Endothelial cell of umbilical vein (primary cell): ENCODE results near the gene FLT1. TPM values are rescaled to one million over a fixed set of nuclear protein-coding genes. Genes with fewer than 3 reads are reported as not detected.

ENCODE experiments used
- BruUV-seq: library from RNA; stranded (reverse); fragments of 400-500 nt; replicated peaks from 2 replicates; lab custom pipeline; 2021; lab: Mats Ljungman, UMichigan
- CTCF ChIA-PET: fragments of 300-600, 350-600 bp; sonication (Branson Sonifier 250); formaldehyde crosslinking; loops from one replicate; lab custom pipeline; 2021; ENCODE audit warnings: antibody characterized with exemption, inconsistent platforms; lab: Charles Lee
- POLR2A ChIA-PET: fragments of 300-600, 350-600 bp; sonication (Branson Sonifier 250); formaldehyde crosslinking; loops from one replicate; lab custom pipeline; 2021; ENCODE audit warnings: antibody characterized with exemption, inconsistent platforms; lab: Charles Lee
- DNase-seq: peaks from one replicate; pipeline ENCODE4 v3.0.0-alpha.2; 2011; ENCODE audit warnings: low read depth, low spot score
- FAIRE-seq: peaks from 2 replicates; lab custom pipeline; 2011; peaks lifted over from hg19 to GRCh38; lab: Jason Lieb, UNC
- H2AFZ ChIP-seq: 2 replicates; pipeline ENCODE4 v1.6.0; 2012; ENCODE audit warnings: low read depth, low read length, control low read depth, inconsistent platforms
- H3K27ac ChIP-seq: 2 replicates; pipeline ENCODE4 v1.5.1; 2011; ENCODE audit warnings: low read depth, mild to moderate bottlenecking, control low read depth, low read length, moderate library complexity; ENCODE audit not compliant: insufficient read depth
- H3K27me3 ChIP-seq, 2 experiments: 2 replicates each; pipeline versions ENCODE4 v1.6.0 to v1.6.1; 2011; ENCODE audit warnings: low read length in 2 of 2, mixed read lengths in 1 of 2; ENCODE audit not compliant: control insufficient read depth in 2 of 2, insufficient read depth in 2 of 2
- H3K36me3 ChIP-seq, 2 experiments: 2 replicates in 1 of 2; 3 replicates in 1 of 2; pipeline ENCODE4 v1.5.1; 2011; ENCODE audit warnings: low read length in 2 of 2, mild to moderate bottlenecking in 1 of 2, moderate library complexity in 1 of 2; ENCODE audit not compliant: control insufficient read depth in 2 of 2, insufficient read depth in 2 of 2; ENCODE audit errors: extremely low read depth in 1 of 2
- H3K4me1 ChIP-seq: 3 replicates; pipeline ENCODE4 v1.5.1; 2011; ENCODE audit warnings: mild to moderate bottlenecking, low read length; ENCODE audit not compliant: control insufficient read depth, insufficient read depth; ENCODE audit errors: extremely low read depth
- H3K4me2 ChIP-seq: 2 replicates; pipeline ENCODE4 v1.6.1; 2011; ENCODE audit warnings: low read length, control low read depth, mixed read lengths; ENCODE audit not compliant: insufficient read depth
- H3K4me3 ChIP-seq, 3 experiments: fragments of 200-600 bp in 1 of 3; sonication (generic), shearing (Covaris generic) in 1 of 3; replicated peaks in 1 of 3; 2 replicates each; pipeline ENCODE4 v1.5.1; 2011 to 2016; ENCODE audit warnings: control low read depth in 3 of 3, low read length in 3 of 3, mild to moderate bottlenecking in 2 of 3, inconsistent platforms in 1 of 3, low read depth in 1 of 3, moderate library complexity in 1 of 3; ENCODE audit not compliant: insufficient read depth in 1 of 3
- H3K79me2 ChIP-seq: 2 replicates; pipeline ENCODE4 v1.6.0; 2012; ENCODE audit warnings: low read length, inconsistent platforms; ENCODE audit not compliant: control insufficient read depth, insufficient read depth
- H3K9ac ChIP-seq: replicated peaks from 2 replicates; pipeline ENCODE3; 2011; ENCODE audit warnings: low read length, control low read depth; ENCODE audit not compliant: insufficient read depth; ENCODE audit errors: extremely low read depth
- H3K9me1 ChIP-seq: replicated peaks from 3 replicates; pipeline ENCODE4 v1.6.0; 2011; ENCODE audit warnings: mild to moderate bottlenecking, low read length; ENCODE audit not compliant: control insufficient read depth, insufficient read depth; ENCODE audit errors: extremely low read depth
- H3K9me3 ChIP-seq: replicated peaks from 2 replicates; pipeline ENCODE4 v1.5.1; 2012; ENCODE audit warnings: low read length, inconsistent platforms; ENCODE audit not compliant: control insufficient read depth, insufficient read depth
- H4K20me1 ChIP-seq: replicated peaks from 2 replicates; pipeline ENCODE3; 2011; ENCODE audit warnings: mild to moderate bottlenecking, low read length; ENCODE audit not compliant: control insufficient read depth, insufficient read depth; ENCODE audit errors: extremely low read depth
- FOS ChIP-seq: IDR thresholded peaks from 2 replicates; pipeline ENCODE4 v1.6.1; 2011; ENCODE audit warnings: mild to moderate bottlenecking, low read length, moderate library complexity, borderline replicate concordance; ENCODE audit not compliant: insufficient read depth
- JUN ChIP-seq: IDR thresholded peaks from 2 replicates; pipeline ENCODE4 v1.6.1; 2011; ENCODE audit warnings: borderline replicate concordance, low read depth; ENCODE audit not compliant: insufficient read length, insufficient read depth
- MAX ChIP-seq: IDR thresholded peaks from 2 replicates; pipeline ENCODE4 v1.6.1; 2011; ENCODE audit not compliant: insufficient read depth, insufficient read length
- MYC ChIP-seq: IDR thresholded peaks from one replicate; pipeline ENCODE4 v1.6.1; 2011; ENCODE audit warnings: mild to moderate bottlenecking, low read depth, low read length
- dilution Hi-C: fragments of 300-500 bp; cut with MboI; formaldehyde crosslinking; loops from one replicate; pipeline ENCODE4 v1.15.0; 2019; ENCODE audit warnings: low sequenced_read_pairs; ENCODE audit not compliant: extremely low pct_ligation_motif_present
- intact Hi-C: fragments of 100-400 bp; cut with micrococcal nuclease; formaldehyde crosslinking; loops from one replicate; pipeline ENCODE4 v1.10.0; 2022
- polyA plus RNA-seq, 4 experiments: library from polyadenylated mRNA; depleted of rRNA in 3 of 4; stranded (reverse) in 3 of 4; unstranded in 1 of 4; fragments of >200 nt; gene quantifications; 2 replicates each; pipeline versions ENCODE4 v1.2.1 to v1.2.3, GENCODE V29; 2011 to 2012; ENCODE audit warnings: missing spikeins in 1 of 4
- total RNA-seq: library from RNA; stranded (reverse); gene quantifications from 2 replicates; pipeline ENCODE4 v1.2.3, GENCODE V29; 2021
- TF ChIP-seq, protein P1 (sequence below), 2 donors: IDR thresholded peaks; 1 replicate in 1 of 2; 2 replicates in 1 of 2; pipeline ENCODE4 v1.5.1; 2011; ENCODE audit warnings: low read length in 2 of 2, mild to moderate bottlenecking in 2 of 2, moderate library complexity in 2 of 2, control low read depth in 1 of 2, inconsistent platforms in 1 of 2, low read depth in 1 of 2; ENCODE audit not compliant: insufficient read depth in 1 of 2; ENCODE audit errors: extremely low read depth in 1 of 2

Gene FLT1
- total and polyA plus RNA-seq, 2 donors (not counting 3 experiments of a cell fraction or from before 2014, with no cell fraction given): 16.0 to 104 TPM

DNA sequence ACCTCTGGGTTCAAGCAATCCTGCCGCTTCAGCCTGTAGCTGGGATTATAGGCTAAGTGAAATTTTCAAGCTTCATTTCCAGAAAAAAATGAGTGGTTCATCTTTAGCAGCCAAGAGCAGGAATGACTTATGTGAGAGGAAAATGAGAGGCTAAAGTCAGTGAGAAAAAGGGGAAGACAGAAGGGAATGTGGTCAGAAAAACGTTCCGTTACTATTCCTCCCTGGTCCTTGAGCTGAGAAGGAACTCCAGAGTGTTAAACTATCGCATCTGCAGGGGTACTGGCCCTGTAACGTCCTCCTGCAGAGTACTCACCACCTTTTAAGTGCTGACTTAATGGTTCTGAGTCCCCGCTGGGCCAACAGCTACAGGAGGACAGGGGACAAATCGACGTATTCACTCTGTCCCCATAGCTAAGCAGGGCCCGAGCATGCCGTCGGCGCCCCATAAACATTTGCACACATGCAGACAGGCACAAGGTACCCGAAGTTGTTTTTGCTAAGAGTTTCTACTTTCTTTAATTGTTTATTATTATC, 88.1 kb downstream of the FLT1 start:
- TF ChIP-seq MYC (no peak), MAX (no peak)
- Histone ChIP-seq H3K27ac (no peak overlapping the region), H3K36me3 (peaks cover 0 to 2% of the 10 kb centered on the region in 2 experiments), H3K27me3 (no peaks in the 10 kb centered on the region), H3K9ac (no peak overlapping the region), H3K9me1 (no peaks in the 10 kb centered on the region), H2AFZ (no peak overlapping the region), H3K4me3 (no peak overlapping the region), H4K20me1 (no peaks in the 10 kb centered on the region), H3K4me1 (peaks cover 59% of the 10 kb centered on the region), H3K9me3 (no peaks in the 10 kb centered on the region), H3K4me2 (no peak overlapping the region), H3K79me2 (peaks cover 6% of the 10 kb centered on the region)
- CTCF ChIA-PET: interaction anchor here (0.7 to 3.3 kb wide), 2 partner anchors 26 to 82 kb away, joined by 3 to 10 read pairs; no protein-coding TSS in a partner anchor
- BruUV-seq: no TSS peak
- DNase-seq (no peak), FAIRE-seq (no peak)
- dilution Hi-C loops: no loop called here
- POLR2A ChIA-PET: no interaction called here
- intact Hi-C loops: no loop called here

DNA sequence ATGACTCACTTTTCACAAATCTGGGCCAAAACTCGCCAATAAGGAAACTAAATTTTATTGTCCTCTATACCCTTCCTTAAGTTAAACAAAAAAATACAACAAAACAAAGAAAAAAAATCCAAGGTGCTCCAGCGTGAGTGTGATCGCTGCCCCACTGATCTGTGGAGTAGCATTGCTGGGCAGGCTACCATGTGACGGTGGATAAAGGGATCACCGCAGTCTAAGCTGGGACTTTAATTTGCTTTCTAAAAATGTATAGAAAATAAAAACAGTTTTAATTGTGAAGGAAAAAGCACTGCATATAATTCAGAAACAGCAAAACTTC, 92.9 kb downstream of the FLT1 start:
- no peak overlapping the region for H2AFZ ChIP-seq
- TF ChIP-seq FOS: peak; percentile 85
- TF ChIP-seq JUN: peak; percentile 95
- TF ChIP-seq, protein P1, sequence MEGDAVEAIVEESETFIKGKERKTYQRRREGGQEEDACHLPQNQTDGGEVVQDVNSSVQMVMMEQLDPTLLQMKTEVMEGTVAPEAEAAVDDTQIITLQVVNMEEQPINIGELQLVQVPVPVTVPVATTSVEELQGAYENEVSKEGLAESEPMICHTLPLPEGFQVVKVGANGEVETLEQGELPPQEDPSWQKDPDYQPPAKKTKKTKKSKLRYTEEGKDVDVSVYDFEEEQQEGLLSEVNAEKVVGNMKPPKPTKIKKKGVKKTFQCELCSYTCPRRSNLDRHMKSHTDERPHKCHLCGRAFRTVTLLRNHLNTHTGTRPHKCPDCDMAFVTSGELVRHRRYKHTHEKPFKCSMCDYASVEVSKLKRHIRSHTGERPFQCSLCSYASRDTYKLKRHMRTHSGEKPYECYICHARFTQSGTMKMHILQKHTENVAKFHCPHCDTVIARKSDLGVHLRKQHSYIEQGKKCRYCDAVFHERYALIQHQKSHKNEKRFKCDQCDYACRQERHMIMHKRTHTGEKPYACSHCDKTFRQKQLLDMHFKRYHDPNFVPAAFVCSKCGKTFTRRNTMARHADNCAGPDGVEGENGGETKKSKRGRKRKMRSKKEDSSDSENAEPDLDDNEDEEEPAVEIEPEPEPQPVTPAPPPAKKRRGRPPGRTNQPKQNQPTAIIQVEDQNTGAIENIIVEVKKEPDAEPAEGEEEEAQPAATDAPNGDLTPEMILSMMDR (IDR thresholded peaks at IDR 0.05; ENCODE audit: extremely low read depth in 1 of 2, insufficient read depth in 1 of 2, low read depth in 1 of 2, low read length in 2 of 2): no peak
- DNase-seq (no peak), FAIRE-seq (no peak)
- H3K4me2 ChIP-seq: peak overlapping the region; percentile 85
- no peaks in the 10 kb centered on the region for H3K27me3 ChIP-seq
- no peaks in the 10 kb centered on the region for H3K79me2 ChIP-seq
- CTCF ChIA-PET: interaction anchor here (1.0 to 2.2 kb wide), 6 partner anchors 10 to 234 kb away, joined by 3 to 12 read pairs (median 4); no protein-coding TSS in a partner anchor
- dilution Hi-C loops: no loop called here
- POLR2A ChIA-PET: interaction anchor here (1.1 kb wide), 1 partner anchor 22 kb away, joined by 3 read pairs; no protein-coding TSS in a partner anchor
- H3K4me3 ChIP-seq: peak overlapping the region in 1 of 3 experiments; percentile 31
- no peaks in the 10 kb centered on the region for H3K9me1 ChIP-seq
- H3K27ac ChIP-seq: peak overlapping the region; percentile 99
- peaks cover 2 to 6% of the 10 kb centered on the region in 2 experiments for H3K36me3 ChIP-seq
- peak overlapping the region; percentile 94 for H3K9ac ChIP-seq
- BruUV-seq: no TSS peak
- intact Hi-C loops: no loop called here
- H4K20me1 ChIP-seq: no peaks in the 10 kb centered on the region
- H3K9me3 ChIP-seq: no peaks in the 10 kb centered on the region
- H3K4me1 ChIP-seq: peaks cover 49% of the 10 kb centered on the region
